ENCODE results near the gene RASGRF2.
"Not testable (repeated sequence)": the region's sequence is repeated elsewhere in the genome, so short reads cannot be mapped to it uniquely, and the experiment has no call there.

RASGRF2 gene

GRCh38 chr5:81241961-81242648 lies 281.9 kb downstream of the RASGRF2 start:
- no peak for DNase-seq (ENCODE audit: low spot score)

GRCh38 chr5:81242906-81243436 lies 282.8 kb downstream of the RASGRF2 start:
- DNase-seq (ENCODE audit: low spot score), result no peak

DNA sequence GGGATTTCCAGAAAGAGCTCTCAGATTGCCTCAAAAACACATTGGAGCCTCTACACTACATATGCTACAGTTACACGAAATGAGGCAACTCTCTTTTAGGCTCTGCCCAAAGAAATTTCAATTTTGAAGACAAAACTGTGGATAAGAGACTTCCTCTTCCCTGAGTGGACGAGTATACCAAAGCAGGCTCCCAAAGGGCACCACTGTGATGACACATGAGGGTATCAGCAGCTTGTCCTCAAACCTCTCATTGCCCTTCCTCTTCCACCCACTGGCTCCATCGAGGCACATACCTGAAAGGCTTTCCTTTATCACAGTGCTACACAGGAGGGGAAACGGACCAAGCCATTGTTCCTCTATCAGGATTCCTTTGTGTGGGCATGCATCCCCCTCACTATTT lies 284.3 kb downstream of the RASGRF2 start:
- no peak for DNase-seq (ENCODE audit: low spot score)

DNA sequence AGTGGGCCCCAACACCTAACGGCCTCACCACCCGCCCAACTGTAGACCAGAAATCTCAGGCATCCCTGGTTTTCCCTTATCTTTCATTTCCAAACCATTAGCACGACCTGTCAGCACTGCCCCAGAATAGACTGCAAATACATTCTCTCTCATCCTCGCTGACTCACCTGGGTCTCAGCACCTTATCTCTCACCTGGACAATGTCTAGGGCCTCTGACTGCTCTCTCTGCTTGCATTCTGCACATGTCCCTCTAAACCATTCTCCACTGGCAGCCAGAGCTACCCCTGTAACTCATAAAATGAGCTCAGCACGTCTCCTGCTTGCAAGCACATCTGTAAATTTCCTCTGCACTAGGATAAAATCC lies 285.7 kb downstream of the RASGRF2 start:
- DNase-seq (ENCODE audit: low spot score), result no peak

GRCh38 chr5:81246697-81247096 lies 286.5 kb downstream of the RASGRF2 start:
- DNase-seq (ENCODE audit: low spot score), result no peak

DNA sequence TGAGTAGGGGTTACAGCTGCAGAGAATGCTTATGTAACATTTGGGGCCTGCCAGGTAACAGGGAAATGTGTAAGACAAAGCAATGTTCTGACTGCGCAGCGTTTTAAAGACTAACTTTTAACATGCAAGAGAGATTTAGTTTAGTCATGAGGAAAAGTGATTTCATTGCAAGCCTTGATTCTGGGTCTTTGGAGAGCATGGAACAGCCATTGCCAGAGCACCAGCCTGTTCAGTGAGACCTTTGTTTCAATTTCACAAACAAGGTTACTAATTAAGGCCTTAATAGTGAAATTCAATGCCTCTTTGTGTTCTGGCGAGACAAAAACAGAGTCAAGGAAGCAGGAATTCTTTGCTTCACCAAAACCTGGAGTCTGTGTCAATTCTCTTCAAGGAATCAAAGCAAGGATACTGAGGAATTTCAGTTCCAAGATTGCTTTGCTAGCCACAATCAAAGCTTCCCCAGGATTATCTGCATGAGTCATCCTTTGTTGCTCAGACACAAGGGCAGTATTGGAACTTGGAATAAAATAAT lies 287.3 kb downstream of the RASGRF2 start:
- no peak for DNase-seq (ENCODE audit: low spot score)

- no peak for DNase-seq (ENCODE audit: low spot score)
These were observed 289.1 kb downstream of the RASGRF2 start for GRCh38 chr5:81249240-81249639.

DNA sequence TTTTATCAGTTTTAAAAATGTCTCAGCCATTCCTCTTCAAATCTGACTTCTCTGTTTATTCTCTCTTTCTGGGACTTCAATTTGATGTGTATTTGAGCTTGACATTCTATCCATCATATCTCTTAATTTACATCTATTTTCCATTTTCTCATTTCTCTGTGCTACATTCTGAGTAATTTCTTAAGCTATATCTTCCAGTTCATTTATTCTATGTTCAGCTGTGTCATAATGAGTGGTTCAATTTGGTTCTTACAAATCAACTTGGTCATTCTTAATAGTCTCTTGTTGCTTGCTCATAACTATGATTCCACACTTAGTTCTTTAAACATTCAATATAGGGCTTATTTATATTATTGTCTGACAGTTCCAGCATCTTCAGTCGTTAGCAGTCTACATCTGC lies 289.8 kb downstream of the RASGRF2 start:
- no peak for DNase-seq (ENCODE audit: low spot score)

- no peak for DNase-seq (ENCODE audit: low spot score)
These were observed 291.8 kb downstream of the RASGRF2 start for GRCh38 chr5:81251922-81252321.

DNA sequence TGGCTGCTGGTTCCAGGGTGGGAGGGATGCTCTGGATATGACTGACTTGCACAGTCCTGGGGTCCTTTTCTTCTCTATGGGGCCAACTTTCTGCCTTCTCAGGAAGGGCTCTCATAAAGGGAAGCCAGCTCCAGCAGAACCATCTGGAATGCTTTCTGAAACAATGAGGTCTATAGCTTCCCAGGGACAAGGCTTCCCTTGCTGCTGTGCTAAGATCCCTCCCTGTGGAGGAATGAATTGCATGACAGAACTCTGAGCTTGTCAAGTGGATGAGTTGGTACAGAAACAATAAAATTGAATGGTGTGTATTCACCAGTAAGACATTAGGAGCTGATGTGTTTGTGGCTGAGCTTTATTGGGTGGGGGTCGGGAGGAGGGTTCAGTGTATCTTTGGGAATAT lies 292.7 kb downstream of the RASGRF2 start:
- DNase-seq (ENCODE audit: low spot score), result no peak

GRCh38 chr5:81253875-81254274 lies 293.7 kb downstream of the RASGRF2 start:
- DNase-seq (ENCODE audit: low spot score), result no peak

DNA sequence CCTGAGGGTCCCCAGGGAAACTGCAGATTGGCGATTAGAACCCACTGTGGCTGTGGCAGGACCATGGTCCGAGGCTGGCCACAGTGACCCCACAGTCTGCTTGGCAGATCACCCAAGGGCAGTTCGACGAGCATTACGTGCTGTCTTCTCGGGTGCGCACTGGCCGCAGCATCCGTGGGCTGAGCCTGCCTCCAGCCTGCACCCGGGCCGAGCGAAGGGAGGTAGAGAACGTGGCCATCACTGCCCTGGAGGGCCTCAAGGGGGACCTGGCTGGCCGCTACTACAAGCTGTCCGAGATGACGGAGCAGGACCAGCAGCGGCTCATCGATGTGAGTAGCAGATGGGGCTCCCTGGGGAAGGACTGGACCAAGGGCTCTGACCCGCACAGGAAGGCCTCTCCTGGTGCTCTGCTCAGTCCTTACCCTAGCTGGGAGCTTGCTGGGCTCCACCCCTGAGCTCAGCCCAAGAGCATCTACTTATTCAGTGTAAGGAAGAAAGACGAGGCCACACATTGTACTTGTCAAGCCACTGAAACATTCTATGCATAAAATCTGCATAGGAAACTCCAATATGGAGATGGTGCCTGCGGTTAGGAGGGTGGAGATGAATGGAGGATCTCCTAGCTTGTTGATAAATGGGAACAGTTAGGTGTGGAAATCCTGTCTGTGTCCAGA lies 294.9 kb downstream of the RASGRF2 start:
- DNase-seq (ENCODE audit: low spot score), result no peak

GRCh38 chr5:81256766-81257165 lies 296.6 kb downstream of the RASGRF2 start:
- no peak for DNase-seq (ENCODE audit: low spot score)

DNA sequence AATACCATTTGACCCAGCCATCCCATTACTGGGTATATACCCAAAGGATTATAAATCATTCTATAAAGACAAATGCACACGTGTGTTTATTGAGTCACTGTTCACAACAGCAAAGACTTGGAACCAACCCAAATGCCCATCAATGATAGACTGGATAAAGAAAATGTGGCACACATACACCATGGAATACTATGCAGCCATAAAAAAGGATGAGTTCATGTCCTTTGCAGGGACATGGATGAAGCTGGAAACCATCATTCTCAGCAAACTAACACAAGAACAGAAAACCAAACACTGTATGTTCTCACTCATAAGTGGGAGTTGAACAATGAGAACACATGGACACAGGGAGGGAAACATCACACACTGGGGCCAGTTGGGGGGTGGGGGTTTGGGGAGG lies 302.6 kb downstream of the RASGRF2 start:
- DNase-seq (ENCODE audit: low spot score), result not testable (repeated sequence)

DNA sequence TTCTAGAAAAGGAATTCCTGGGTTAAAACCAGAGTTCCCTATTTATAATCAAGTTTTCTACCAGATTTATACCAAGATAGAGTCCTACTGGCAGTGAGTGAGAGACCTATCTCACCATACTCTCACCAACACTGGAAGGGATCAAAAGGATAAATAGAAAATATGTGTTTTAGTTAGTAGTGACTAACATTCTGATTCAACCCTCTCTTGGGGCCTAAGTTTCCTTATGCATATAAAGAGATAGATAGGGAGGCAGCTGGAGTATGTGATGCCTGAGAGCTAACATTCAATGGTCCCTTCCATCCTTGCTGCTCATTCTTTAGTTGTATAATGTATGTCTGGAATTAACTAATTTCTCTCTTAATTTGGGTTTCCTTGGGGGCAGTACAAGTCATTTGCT lies 304.9 kb downstream of the RASGRF2 start:
- no peak for DNase-seq (ENCODE audit: low spot score)

GRCh38 chr5:81268521-81269196 lies 308.5 kb downstream of the RASGRF2 start:
- no peak for DNase-seq (ENCODE audit: low spot score)

DNA sequence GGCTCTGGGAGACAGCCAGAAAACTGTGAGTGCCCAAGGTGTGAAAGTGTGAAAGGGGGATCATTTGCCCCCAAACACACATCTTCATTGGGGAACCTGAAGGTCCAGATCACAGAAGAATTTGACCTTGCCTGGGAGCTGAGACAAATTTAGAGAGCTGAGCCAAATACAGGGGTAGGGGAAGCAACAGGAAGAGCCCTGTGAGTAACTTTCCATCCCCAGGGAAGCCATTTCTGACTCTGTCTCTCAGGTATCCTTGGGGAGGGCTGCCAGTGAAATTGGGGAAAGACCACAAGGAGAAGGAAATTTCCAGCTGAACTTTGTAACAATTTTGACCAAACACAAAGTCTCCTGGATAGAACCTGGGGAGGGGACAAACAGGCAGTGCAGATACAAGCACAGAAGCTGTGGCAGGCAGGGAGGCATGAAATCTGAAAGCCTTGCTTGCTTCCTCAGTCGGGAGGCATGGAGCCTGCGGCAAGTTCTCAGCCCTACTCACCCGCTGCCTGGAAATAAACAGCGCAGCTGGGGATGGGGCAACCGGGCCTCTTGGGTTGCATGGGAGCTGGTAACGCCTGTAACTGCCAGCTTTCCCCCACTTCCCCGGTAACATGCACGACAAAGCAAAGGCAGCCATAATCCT lies 309.7 kb downstream of the RASGRF2 start:
- no peak for DNase-seq (ENCODE audit: low spot score)

GRCh38 chr5:81270394-81271027 lies 310.3 kb downstream of the RASGRF2 start:
- not testable (repeated sequence) for DNase-seq (ENCODE audit: low spot score)

Data from germinal center (tissue), 1 donor.